ENCODE results near the gene IL31RA.

- TF ChIP-seq, protein P1, sequence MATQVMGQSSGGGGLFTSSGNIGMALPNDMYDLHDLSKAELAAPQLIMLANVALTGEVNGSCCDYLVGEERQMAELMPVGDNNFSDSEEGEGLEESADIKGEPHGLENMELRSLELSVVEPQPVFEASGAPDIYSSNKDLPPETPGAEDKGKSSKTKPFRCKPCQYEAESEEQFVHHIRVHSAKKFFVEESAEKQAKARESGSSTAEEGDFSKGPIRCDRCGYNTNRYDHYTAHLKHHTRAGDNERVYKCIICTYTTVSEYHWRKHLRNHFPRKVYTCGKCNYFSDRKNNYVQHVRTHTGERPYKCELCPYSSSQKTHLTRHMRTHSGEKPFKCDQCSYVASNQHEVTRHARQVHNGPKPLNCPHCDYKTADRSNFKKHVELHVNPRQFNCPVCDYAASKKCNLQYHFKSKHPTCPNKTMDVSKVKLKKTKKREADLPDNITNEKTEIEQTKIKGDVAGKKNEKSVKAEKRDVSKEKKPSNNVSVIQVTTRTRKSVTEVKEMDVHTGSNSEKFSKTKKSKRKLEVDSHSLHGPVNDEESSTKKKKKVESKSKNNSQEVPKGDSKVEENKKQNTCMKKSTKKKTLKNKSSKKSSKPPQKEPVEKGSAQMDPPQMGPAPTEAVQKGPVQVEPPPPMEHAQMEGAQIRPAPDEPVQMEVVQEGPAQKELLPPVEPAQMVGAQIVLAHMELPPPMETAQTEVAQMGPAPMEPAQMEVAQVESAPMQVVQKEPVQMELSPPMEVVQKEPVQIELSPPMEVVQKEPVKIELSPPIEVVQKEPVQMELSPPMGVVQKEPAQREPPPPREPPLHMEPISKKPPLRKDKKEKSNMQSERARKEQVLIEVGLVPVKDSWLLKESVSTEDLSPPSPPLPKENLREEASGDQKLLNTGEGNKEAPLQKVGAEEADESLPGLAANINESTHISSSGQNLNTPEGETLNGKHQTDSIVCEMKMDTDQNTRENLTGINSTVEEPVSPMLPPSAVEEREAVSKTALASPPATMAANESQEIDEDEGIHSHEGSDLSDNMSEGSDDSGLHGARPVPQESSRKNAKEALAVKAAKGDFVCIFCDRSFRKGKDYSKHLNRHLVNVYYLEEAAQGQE (IDR thresholded peaks at IDR 0.05), result no peak
- TF ChIP-seq CHD4 (IDR thresholded peaks at IDR 0.05; ENCODE audit: borderline replicate concordance) (no peak), ESRRA (IDR thresholded peaks at IDR 0.05; ENCODE audit: borderline replicate concordance, low read length) (no peak)
- TF ChIP-seq, protein P2, sequence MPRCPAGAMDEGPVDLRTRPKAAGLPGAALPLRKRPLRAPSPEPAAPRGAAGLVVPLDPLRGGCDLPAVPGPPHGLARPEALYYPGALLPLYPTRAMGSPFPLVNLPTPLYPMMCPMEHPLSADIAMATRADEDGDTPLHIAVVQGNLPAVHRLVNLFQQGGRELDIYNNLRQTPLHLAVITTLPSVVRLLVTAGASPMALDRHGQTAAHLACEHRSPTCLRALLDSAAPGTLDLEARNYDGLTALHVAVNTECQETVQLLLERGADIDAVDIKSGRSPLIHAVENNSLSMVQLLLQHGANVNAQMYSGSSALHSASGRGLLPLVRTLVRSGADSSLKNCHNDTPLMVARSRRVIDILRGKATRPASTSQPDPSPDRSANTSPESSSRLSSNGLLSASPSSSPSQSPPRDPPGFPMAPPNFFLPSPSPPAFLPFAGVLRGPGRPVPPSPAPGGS (IDR thresholded peaks at IDR 0.05), result no peak
Observed at GRCh38 chr5:55820488-55820887, 30.7 kb upstream of the IL31RA start.

Measured in A549 (cell line).